CD4-positive, alpha-beta T cell treated with Interleukin-4 for 4 hours (primary cell): ENCODE results near the gene DAP3.
"Not testable (repeated sequence)": the region's sequence is repeated elsewhere in the genome, so short reads cannot be mapped to it uniquely, and the experiment has no call there.

Experiments
- DNase-seq: peaks from one replicate; pipeline ENCODE4 v3.0.0-alpha.2; 2020

Gene DAP3

DNA sequence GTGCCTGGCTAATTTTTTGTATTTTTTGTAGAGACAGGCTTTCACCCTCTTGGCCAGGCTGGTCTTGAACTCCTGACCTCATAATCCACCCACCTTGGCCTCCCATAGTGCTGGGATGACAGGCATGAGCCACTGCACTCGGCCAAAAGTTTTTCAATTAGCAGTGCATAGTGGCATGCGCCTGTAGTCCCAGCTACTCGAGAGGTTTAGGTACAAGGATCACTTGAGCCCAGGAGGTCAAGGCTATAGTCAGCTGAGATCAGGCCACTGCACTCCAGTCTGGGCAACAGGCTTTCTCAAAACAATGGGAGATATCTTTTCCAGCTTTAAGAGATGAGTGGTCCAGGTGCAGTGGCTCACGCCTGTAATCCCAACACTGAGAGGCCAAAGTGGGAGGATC is 30.8 kb downstream of the DAP3 start:
- DNase-seq = no peak

DNA sequence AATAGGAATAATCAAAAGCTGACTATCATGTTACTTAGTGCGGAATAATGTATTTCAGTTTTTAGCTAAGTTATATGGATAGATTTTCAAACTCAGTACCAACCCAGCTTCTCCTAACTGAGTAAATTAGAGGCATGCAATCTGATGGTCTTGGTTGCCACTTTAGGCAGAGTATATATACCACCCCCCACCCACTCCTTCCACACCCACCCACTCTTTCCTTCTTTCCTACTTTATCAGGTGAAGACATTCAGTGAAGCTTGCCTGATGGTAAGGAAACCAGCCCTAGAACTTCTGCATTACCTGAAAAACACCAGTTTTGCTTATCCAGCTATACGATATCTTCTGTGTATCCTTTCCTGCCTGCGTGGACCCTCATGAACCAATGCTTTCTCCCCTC is 36.3 kb downstream of the DAP3 start:
- DNase-seq = no peak

DNA sequence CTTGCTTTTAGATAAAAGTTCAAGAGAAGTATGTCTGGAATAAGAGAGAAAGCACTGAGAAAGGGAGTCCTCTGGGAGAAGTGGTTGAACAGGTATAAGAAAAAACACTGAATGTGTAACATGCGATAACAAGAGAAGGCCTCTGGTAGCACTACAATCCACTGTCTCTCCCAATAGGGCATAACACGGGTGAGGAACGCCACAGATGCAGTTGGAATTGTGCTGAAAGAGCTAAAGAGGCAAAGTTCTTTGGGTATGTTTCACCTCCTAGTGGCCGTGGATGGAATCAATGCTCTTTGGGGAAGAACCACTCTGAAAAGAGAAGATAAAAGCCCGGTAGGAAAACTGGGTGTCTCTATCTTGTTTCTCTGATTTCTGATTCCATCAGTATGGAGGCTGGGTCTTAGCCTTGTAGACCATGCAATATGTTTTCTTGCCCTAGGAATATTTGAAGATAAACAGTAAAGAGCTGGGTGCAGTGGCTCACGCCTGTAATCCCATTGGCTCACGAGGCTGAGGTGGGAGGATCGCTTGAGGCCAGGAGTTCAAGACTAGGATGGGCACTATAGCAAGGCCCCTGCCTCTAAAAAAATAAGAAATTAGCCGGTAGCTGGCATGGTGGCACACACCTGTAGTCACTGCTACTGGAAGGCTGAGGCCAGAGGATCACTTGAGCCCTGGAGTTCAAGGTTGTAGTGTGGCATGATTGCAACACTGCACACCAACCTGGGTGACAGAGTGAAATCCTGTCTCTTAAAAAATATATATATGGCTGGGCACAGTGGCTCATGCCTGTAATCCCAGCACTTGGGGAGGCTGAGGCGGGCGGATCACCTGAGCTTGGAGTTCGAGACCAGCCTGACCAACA is 40.4 kb downstream of the DAP3 start:
- peak; percentile 34 for DNase-seq

DNA sequence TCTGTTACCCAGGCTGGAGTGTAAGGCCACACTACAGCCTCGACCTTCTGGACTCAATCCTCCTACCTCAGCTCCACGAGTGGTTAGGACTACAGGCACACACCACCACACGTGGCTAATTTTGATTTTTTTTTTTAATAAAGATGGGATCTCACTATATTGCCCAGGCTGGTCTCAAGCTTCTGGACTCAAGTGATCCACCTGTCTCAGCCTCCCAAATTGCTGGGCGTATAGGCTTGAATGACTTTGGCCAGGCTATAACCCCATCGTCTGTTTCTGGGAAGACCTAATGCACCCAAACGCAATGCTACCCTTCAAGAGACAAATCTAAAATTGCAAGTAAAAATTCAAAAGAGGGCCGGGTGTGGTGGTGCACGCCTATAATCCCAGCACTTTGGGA is 52.1 kb downstream of the DAP3 start:
- DNase-seq = no peak

DNA sequence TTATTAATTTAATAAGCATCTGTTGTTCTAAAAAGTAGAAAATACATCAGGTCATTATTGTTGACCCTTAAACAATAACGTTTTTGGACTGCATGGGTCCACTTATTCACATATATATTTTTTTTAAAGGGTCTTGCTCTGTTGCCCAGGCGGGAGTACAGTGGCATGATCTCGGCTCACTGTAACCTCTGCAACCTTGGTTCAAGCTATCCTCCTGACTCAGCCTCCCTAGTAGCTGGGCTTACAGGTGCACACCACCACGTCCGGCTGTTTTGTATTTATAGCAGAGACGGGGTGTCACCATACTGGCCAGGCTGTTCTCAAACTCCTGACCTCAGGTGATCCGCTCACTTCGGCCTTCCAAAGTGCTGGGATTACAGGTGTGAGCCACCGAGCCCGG is 53.0 kb downstream of the DAP3 start:
- DNase-seq = no peak

DNA sequence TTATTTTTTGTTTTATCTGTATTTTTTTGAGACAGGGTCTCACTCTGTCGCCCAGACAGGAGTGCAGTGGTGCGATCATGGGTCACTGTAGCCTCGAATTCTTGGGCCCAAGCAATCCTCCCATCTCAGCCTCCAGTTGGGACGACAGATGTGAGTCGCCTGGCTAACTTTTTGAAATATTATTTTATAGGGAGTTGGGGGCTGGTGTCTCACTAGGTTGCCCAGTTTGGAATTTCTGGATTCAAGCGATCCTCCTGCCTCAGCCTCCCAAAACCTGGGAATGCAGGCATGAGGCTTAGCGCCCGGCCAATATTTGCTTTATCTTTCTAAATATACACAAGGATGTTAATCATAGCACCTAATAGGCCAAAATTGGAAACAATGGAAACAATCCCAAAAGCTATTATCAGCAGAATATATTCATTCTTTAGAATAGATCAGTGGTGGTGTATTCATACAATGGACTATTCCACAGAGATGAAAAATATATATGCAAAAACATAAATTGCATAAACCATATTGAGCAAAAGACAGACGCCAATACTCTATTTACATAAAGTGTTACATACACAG is 55.9 kb downstream of the DAP3 start:
- DNase-seq = no peak

DNA sequence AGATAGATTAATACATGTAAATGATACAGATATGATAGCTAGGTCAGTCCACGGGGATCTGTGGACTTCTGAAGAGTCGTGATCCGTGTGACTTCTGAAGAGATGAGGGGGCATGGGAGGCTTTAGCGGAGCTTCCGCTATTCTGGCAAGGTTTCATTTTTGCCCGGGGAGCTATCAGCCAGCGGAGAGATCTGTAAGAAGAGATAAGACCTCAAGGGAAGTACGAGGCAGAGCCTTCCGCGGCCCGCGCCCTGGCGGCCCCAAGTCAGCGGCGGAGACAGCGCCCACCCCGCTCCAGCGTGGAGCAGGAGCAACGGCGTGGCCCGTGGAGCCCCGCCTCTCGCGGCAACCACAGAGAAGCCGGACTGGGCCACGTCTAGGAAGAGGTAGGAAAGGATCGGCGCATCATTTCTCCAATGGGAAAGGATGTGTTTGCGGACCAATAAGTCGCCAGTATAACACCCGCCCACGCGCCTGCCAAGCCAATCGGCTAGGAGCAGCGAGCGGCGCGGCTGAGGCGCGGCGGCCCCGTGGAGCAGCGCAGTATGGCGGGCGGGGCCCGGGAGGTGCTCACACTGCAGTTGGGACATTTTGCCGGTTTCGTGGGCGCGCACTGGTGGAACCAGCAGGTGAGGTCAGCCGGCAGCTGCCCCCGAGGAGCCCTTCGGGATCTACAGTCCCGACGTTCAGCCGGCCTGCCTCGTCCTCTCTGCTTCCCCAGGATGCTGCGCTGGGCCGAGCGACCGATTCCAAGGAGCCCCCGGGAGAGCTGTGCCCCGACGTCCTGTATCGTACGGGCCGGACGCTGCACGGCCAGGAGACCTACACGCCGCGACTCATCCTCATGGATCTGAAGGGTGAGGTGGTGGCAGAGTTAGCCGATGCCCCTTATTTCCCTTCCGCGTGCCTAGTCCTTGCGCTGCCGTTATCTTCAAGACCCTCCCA is 56.7 kb downstream of the DAP3 start:
- peak; percentile 94 for DNase-seq

DNA sequence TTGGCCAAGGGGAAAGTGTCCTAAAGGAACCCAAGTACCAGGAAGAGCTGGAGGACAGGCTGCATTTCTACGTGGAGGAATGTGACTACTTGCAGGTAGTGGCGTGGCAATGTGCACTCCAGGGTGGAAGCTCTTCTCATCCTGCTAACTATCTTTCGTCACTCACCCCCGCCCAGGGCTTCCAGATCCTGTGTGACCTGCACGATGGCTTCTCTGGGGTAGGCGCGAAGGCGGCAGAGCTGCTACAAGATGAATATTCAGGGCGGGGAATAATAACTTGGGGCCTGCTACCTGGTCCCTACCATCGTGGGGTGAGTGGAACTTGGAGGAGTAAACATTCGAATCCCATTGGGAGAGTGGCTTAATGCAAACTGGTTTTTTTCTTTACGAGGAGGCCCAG is 58.7 kb downstream of the DAP3 start:
- not testable (repeated sequence) for DNase-seq

DNA sequence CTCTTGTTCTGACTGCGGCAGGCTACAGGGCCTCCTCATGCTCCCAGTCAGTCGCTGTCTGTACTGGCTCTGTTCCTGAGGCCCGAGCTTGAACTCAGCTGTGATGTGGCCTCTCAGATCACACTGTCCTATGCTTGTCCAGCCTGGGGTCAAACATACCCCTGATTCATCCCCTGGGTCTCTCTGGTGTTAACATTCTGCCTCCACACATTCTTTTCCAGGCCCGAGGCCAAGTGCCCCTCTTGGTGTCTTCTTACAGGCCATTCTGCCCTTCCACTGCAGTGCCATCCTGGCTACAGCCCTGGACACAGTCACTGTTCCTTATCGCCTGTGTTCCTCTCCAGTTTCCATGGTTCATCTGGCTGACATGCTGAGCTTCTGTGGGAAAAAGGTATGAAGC is 59.2 kb downstream of the DAP3 start:
- not testable (repeated sequence) for DNase-seq

DNA sequence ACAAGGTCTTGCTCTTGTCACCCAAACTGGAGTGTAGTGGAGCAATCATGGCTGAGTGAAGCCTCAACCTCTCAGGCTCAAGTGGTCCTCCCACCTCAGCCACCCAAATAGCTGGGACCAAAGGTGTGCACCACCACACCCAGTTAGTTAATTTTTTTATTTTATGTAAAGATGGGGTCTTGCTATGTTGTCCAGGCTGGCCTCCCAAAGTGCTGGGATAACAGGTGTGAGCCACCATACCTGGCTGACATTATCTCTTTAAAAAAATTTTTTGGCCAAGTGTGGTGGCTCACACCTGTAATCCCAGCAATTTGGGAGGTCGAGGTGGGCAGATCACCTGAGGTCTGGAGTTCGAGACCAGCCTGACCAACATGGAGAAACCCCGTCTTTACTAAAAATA is 70.1 kb downstream of the DAP3 start:
- not testable (repeated sequence) for DNase-seq

DNA sequence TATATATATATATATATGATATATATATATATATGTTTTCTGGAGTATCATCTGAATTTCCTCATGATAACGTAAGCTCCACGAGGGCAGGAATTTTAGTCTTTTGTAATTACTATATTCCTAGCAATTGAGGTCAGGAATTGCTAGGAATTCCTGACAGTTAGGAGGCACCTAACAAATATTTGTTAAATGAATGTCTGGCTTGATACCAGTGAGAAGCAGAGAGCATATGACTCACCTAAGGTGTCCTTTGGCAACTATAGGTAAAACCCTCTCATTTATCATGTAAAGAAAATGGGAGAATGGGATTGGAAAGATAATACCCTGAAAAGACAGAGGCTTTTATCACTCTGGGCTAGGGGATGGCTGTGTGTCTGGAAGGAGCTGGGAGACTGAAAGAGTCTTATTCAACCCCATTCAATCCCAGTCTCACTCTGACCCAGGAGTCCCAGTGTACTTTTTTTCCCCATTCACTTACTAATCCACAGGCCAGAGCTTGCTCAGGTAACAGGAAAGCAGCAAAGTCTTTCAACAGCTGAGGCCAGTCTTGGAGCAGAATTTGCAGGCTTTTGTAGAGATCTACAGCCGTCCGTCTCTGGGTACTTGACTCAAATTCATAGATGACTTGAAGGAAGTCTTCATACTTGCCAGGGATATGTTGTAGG is 71.2 kb downstream of the DAP3 start:
- DNase-seq = no peak

DNA sequence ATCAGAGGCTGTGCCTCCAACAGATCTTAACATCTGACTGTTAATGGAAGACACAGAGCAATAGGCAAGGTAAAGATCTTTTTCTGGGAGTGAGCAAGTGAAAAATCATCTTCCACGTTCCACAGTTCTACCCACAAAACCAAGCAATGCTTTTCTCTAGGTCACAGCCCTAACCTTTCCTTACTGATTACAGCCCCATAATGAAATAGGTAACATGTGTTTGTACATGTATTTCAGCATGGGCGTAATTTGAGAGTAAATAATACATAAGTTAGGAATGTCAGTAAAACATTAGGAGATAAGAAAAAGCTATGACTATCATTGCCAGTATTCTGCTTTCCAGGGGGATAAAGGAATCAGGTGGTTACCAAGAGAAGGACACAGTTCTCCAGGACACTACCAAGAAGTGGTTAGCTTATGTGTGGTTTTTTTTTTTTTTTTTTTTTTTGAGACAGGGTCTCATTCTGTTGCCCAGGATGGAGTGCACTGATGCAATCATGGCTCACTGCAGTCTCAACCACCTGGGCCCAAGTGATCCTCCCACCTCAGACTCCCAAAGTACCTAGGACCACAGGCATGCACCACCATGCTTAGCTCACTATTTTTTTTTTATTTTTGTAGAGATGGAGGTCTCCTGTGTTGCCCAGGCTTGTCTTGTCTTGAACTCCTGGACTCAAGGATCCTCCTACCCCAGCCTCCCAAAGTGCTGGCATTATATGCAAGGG is 72.0 kb downstream of the DAP3 start:
- no peak for DNase-seq

DNA sequence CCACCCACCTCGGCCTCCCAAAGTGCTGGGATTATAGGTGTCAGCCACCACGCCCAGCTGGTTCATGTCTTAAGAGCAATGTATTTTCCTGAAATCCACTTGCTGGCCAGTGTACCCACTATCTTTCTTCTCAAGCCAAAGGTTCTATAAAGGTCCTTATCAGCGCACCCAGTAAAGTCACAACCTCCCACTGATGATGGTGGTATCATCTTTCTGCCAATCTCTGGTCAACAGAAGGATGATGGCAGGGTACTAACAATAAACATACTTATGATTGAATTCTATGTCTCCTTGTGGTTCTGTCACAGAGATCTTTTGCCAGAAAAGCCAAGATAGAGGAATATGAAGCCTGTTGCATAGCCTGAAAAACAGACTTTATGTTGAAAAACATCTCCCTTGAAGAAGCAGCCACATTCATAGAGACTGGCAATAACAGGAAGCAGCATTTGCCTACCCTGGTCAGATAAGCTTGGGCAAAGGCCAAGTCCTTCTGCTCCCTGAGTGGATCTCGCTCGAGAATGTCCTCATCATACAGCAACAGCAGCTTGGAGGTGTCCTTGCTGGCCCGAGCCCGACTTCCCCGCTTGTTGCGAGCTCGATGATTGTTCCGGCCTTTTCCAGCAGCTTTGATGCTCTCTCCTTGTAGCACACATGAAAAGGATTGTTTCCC is 73.0 kb downstream of the DAP3 start:
- DNase-seq = no peak

DNA sequence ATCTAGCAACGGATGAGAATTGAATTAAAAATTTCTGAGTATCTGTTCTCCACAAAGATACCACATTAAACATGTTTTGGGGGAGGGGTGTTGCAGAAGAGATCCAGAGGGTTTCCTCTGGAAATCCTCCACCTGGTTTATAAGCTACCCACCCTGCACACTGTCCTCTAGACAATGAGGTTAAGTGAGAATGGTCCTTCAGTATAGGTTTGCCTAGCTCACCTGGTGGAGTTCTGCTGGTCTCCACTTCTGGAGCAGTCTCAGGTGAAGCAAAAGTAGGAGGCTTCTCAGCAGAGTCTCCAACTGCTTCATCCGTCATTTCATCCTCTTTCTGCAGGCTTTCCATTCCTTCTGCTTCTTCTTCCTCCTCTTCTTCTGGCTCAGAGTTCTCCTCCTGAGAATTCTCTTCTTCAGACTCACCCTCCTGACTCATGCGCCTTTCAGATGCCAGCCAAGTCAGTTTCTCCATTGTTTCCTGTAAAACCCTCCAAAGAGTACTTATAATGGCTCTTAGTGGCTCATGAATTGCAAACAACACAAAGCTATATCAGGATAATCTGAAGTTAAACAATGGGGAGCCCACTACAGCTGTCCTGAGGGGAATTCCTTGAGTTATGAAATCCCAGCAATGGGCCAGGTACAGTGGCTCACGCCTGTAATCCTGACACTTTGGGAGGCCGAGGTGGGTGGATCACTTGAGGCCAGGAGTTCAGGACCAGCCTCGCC is 74.4 kb downstream of the DAP3 start:
- not testable (repeated sequence) for DNase-seq

DNA sequence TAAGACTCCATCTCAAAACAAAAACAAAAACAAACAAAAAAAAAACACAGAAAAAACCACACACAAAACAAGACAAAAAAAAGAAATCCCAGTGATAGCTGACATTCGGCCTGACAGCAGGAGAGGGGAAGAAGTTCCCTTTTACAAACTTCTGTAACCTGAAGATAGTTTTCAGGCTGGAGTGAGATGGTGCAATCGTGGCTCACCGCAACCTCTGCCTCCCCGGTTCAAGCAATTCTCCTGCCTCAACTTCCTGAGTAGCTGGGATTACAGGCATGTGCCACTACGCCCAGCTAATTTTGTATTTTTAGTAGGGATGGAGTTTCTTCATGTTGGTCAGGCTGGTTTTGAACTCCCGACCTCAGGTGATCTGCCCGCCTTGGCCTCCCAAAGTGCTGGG is 75.1 kb downstream of the DAP3 start:
- not testable (repeated sequence) for DNase-seq

DNA sequence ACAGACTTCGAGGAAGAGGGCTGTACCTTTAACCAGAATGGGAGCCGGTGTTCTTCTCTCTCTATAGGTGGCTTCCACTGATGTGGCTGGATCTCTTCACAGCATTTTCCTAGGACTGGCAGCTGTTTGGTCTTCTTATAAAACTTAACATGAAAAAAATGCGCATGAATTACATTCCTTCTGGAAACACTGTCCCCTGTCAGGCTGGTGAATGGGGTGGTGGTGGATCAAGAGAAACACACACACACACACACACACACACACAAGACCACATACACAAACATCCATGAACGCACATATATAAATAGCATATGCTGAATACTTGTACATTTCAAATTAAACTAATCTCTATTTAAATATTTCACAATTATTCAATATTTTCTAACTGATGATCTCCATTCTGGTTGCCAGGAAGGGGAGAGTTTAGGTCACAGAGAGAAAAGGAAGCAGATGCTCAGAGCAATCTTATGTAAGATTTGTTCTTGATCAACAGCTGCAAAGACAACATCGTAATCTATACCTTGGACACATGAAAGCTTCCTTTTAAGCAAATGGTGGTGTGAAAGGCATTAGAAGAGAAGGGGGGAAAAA is 78.6 kb downstream of the DAP3 start:
- not testable (repeated sequence) for DNase-seq

DNA sequence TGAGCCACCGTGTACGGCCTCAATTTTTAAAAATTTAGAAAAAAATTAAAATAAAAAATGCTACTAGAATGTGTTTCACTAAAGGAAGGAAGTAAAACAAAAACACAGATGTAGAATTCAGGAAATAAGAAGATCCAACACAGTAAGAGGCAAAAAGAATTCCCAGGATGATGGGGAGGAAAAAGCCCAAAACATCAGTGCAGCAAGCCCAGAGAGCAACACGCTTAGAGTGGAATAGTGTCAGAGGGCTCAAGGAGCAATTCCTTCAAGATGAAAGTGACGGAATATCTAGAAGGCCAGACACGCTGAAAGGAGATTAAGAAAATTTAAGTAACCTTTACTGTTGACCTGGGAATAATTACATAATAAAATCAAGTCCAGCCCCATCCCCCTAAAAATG is 80.4 kb downstream of the DAP3 start:
- no peak for DNase-seq

DNA sequence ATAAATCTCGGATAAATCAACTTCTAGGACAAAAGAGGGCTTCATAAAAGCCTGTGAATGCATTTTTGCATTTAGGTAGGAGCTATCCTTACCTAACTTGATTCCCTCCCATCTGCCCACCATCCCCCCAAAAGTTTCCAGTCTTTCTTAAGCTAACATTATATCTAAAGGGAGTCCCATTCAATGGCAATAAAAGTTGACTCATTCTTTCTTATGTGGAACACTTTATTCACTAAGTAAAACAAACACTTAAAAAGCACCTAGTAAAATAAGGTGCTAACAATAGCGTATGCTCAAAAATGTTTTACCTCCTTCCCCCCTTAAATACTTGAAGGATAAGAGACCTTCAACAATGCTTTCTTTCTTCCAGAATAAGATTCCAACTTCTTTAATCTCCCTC is 84.3 kb downstream of the DAP3 start:
- DNase-seq = no peak

DNA sequence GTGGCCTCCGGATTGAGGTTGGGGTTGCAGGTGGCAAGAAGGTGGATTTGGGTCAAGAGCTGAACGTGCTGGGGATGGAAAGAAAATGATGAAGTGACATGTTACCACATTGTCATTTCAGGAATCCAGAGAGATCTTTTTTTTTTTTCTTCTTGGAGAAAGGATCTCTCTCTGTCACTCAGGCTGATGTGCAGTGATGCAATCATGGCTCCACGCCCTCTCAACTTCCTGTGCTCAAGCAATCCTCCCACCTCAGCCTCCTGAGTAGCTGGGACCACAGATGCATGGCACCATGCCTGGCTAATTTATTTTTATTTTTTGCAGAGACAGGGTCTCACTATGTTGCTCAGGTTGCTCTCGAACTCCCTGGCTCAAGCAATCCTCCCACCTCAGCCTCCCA is 87.5 kb downstream of the DAP3 start:
- no peak for DNase-seq

DNA sequence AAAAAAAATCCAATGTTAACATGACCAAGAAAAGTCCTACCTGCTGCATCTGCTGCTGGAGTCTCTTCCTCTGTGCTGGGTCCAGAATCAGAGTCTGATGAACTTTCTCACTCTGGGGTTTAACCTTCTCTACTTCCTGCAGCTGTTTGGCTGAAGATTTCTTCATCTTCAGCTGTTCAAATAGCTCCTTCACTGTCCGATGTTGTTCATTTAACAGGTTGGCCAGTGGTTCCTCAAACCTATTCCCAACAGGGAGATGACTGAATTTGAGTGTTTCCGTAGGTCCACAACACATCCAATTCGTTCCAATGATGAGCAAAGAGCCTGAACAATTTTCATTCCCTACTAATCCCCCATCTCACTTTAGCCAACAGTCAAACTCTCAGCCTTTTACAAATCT is 88.7 kb downstream of the DAP3 start:
- no peak for DNase-seq
